Measurements from ENCODE around the gene DNASE2B.

The DNASE2B gene

DNA sequence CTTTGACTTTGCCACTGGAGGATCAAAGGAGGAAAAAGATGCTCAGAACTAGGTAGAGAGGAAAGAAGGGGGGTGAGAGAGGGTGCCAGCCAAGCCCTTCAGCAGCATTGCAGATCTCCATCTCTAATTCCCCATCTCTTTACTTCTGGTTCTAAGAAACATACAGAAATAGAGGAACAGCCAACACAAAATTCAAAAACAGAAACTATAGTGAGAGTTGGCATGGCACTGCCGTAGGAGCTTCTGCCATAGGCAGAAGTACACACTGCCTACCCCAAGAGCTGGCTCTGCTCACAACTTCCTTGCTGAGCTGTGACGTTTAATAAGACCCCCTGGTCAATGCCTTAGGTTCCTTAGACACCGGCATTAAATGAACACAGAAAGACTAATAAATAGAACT lies 54.2 kb downstream of the DNASE2B start:
- no peak for DNase-seq (ENCODE audit: low read depth)

- DNase-seq (ENCODE audit: low read depth), result no peak
Observed at GRCh38 chr1:84462118-84462517, 63.8 kb downstream of the DNASE2B start.

All from stimulated activated CD4-positive, alpha-beta T cell treated with anti-CD3 and anti-CD28 coated beads, Interleukin-2, amount 100 ng/mL, for 4 hours (primary cell).